Kidney epithelial cell (primary cell): Measurements from ENCODE around the gene MACROD2. TPM values are rescaled to one million over a fixed set of nuclear protein-coding genes. Genes with fewer than 3 reads are reported as not detected.

ENCODE experiments used
- DNase-seq: peaks from one replicate; pipeline ENCODE4 v3.0.0-alpha.2; 2010; ENCODE audit warnings: low read depth
- H3K27me3 ChIP-seq: 2 replicates; pipeline ENCODE4 v1.6.0; 2011; ENCODE audit warnings: low read length; ENCODE audit not compliant: control insufficient read depth, insufficient read depth
- H3K36me3 ChIP-seq: 2 replicates; pipeline ENCODE4 v1.5.1; 2011; ENCODE audit warnings: low read length; ENCODE audit not compliant: control insufficient read depth, insufficient read depth
- H3K4me3 ChIP-seq: 2 replicates; pipeline ENCODE4 v1.5.1; 2011; ENCODE audit warnings: low read depth, mild to moderate bottlenecking, control low read depth, low read length
- total RNA-seq: library from RNA; depleted of rRNA; stranded (reverse); fragments of >200 nt; gene quantifications from 2 replicates; pipeline ENCODE4 v1.2.3, GENCODE V29; 2015
- TF ChIP-seq, protein P1 (sequence below): IDR thresholded peaks from 2 replicates; pipeline ENCODE4 v1.5.1; 2011; ENCODE audit warnings: mild to moderate bottlenecking, moderate library complexity, low read length, control low read depth, inconsistent platforms; ENCODE audit not compliant: insufficient read depth, poor library complexity, severe bottlenecking

The MACROD2 gene
- total RNA-seq, 1 donor from 2014 or later = 0.79 TPM

DNA sequence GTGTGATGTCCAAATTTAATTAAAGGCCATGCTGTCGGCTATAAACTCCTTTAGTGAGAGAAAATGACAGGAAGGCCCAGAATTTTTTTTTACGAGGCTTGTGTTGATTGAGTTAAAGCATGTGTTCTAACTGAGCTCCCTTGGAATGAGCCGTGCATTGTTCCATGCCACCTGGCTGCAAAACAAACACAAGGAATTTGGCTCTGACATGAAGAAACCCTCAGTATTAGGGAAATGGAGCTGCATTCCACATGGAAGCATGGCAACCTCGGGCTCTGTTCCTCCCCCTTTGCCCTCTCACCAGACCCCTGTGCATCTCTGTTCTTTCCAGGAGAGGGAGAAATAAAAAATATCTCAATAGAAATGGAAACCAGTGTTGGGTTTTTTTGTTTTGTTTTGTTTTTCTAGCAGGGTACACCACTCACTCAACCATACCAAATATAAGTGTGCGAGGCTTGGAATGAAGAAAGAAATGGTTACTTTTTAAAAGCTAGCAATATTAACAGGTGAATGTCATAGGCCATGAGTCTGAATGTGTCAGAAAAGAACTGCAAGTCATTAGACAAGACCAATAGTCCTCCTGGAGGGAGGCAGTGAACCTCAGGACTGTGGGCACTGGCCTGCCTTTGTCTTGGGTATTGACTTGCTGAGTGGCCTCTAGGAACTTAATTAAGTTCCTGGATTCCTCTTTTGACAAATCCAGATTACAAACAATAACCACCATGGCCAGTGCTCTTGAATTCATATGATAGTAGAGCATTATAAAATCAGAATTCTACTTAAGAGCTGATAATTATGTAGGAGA is 1642.8 kb downstream of the MACROD2 start:
- no peaks in the 10 kb centered on the region for H3K27me3 ChIP-seq
- TF ChIP-seq, protein P1, sequence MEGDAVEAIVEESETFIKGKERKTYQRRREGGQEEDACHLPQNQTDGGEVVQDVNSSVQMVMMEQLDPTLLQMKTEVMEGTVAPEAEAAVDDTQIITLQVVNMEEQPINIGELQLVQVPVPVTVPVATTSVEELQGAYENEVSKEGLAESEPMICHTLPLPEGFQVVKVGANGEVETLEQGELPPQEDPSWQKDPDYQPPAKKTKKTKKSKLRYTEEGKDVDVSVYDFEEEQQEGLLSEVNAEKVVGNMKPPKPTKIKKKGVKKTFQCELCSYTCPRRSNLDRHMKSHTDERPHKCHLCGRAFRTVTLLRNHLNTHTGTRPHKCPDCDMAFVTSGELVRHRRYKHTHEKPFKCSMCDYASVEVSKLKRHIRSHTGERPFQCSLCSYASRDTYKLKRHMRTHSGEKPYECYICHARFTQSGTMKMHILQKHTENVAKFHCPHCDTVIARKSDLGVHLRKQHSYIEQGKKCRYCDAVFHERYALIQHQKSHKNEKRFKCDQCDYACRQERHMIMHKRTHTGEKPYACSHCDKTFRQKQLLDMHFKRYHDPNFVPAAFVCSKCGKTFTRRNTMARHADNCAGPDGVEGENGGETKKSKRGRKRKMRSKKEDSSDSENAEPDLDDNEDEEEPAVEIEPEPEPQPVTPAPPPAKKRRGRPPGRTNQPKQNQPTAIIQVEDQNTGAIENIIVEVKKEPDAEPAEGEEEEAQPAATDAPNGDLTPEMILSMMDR = no peak
- peak; percentile 14 for DNase-seq
- no peak overlapping the region for H3K4me3 ChIP-seq
- H3K36me3 ChIP-seq = no peaks in the 10 kb centered on the region

DNA sequence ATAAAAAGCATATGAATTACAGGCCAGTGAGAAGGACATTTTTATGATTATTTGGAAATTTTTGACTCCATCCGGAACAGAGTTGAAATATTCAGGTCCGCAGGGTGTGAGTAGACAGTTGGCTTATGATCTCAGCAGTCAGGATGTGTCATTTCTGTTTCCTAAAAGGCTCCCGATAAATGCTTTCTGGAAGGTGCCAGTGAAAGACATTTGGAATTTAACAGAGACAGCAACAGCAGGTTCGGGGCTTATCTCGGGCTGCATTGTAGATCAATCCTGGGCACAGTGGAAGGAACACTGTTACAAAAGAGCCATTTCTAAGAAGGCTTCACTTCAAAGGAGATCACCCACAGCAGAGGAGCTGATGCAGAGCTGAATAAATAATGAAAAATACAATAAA is 1643.5 kb downstream of the MACROD2 start:
- Histone ChIP-seq H3K36me3 (no peaks in the 10 kb centered on the region), H3K4me3 (no peak overlapping the region), H3K27me3 (no peaks in the 10 kb centered on the region)
- TF ChIP-seq, protein P1 = no peak
- DNase-seq = no peak

DNA sequence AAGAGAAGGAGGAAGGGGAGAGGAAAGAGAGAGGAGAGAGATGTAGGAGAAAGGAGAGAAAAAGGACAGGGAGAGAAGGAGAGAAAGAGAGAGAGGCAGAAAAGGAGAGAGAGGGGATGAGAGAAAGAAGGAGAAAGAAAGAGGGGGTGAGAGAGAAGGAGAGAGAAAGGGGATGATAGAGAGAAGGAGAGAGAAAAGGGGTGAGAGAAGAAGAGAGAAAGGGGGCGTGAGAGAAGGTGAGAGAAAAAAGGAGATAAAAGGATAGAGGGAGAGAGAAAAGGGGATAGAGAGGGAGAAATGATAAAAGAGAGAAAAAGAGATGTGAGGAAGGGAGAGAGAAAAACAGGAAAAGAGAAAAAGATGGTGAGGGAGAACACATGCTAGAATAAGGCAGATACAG is 1644.5 kb downstream of the MACROD2 start:
- Histone ChIP-seq H3K4me3 (no peak overlapping the region), H3K27me3 (no peaks in the 10 kb centered on the region), H3K36me3 (no peaks in the 10 kb centered on the region)
- TF ChIP-seq, protein P1 = no peak
- DNase-seq = no peak

DNA sequence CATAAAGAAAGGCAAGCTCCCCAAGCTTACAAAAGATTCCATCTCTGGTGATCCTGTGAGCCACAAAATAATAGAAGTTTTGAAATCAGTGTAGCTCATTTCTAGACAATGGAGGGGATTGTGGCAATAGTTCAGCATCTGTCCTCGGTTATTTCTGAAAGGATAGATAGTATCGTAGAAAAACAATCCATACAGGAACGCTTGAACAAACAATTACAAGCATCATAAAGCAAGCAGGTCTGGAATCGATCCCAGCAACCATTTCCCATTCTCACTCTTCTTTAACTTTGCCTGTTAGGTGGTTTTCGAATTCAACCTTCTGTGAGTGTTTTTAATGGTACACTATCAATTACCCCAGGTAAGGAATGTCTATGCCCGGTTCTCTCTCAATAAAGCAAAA is 1646.8 kb downstream of the MACROD2 start:
- Histone ChIP-seq H3K36me3 (no peaks in the 10 kb centered on the region), H3K4me3 (no peak overlapping the region), H3K27me3 (no peaks in the 10 kb centered on the region)
- DNase-seq = no peak
- TF ChIP-seq, protein P1 = no peak

DNA sequence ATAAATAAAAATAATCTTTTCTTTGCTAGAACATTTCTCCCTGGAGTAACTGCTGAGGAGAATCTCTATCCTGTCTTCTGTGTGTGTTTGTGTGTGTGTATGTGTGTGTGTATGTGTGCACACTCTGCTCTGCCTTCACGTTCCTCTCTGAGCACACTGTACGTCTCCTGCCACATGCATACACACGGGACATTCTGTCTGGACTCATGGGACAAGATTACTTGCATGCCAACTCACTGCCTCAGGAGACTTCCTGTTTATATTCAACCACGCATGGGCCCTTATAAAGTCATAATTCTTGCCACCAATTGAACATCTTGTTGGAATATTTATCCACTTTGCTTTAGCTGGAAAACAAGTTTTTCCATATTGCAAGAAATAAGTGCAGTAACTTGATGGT is 1647.4 kb downstream of the MACROD2 start:
- H3K4me3 ChIP-seq = no peak overlapping the region
- no peaks in the 10 kb centered on the region for H3K27me3 ChIP-seq
- TF ChIP-seq, protein P1 = no peak
- no peak for DNase-seq
- no peaks in the 10 kb centered on the region for H3K36me3 ChIP-seq

DNA sequence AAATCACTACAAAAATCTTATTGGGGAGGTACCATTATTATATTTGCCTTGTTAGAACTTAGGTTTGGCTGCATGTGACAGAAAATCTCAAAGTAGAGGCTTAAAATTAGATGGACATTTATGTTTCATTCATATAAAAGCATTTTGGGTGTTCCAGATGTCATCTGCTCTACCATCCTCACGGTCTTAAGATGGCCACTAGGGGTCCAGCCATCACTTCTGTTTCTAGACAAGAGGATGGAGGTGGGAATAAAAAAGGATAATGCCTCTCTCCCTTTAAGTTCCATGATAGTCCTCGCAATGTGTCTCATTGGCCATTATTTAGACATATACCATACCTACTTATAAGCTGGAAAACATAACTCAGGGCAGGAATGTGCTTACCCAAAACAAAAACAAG is 1648.4 kb downstream of the MACROD2 start:
- Histone ChIP-seq H3K4me3 (no peak overlapping the region), H3K36me3 (no peaks in the 10 kb centered on the region), H3K27me3 (no peaks in the 10 kb centered on the region)
- no peak for DNase-seq
- TF ChIP-seq, protein P1 = peak; percentile 23
